ENCODE measurements around the gene ATXN7.

Gene ATXN7

GRCh38 chr3:63963496-63963895 is 99.8 kb downstream of the ATXN7 start:
- DNase-seq (ENCODE audit: low read depth in 2 of 2), result no peak

- no peak for DNase-seq (ENCODE audit: low read depth in 2 of 2)
Observed at GRCh38 chr3:63964681-63965485, 101.2 kb downstream of the ATXN7 start.

- no peak for DNase-seq (ENCODE audit: low read depth in 2 of 2)
Observed at GRCh38 chr3:63966007-63966406, 102.3 kb downstream of the ATXN7 start.

GRCh38 chr3:63966871-63967270 is 103.2 kb downstream of the ATXN7 start:
- no peak for DNase-seq (ENCODE audit: low read depth in 2 of 2)

- peak in 1 of 2 donors; percentile 4 for DNase-seq (ENCODE audit: low read depth in 2 of 2)
Observed at GRCh38 chr3:63967675-63968611, 104.3 kb downstream of the ATXN7 start.

GRCh38 chr3:63968612-63969350 is 105.1 kb downstream of the ATXN7 start:
- no peak for DNase-seq (ENCODE audit: low read depth in 2 of 2)

- DNase-seq (ENCODE audit: low read depth in 2 of 2), result no peak
Observed at GRCh38 chr3:63969876-63970275, 106.2 kb downstream of the ATXN7 start.

- DNase-seq (ENCODE audit: low read depth in 2 of 2), result no peak
Observed at GRCh38 chr3:63970631-63971475, 107.2 kb downstream of the ATXN7 start.

GRCh38 chr3:63972196-63972595 is 108.5 kb downstream of the ATXN7 start:
- no peak for DNase-seq (ENCODE audit: low read depth in 2 of 2)

GRCh38 chr3:63972987-63973386 is 109.3 kb downstream of the ATXN7 start:
- no peak for DNase-seq (ENCODE audit: low read depth in 2 of 2)

- DNase-seq (ENCODE audit: low read depth in 2 of 2), result no peak
Observed at GRCh38 chr3:63973406-63973805, 109.7 kb downstream of the ATXN7 start.

GRCh38 chr3:63974451-63974850 is 110.8 kb downstream of the ATXN7 start:
- DNase-seq (ENCODE audit: low read depth in 2 of 2), result no peak

GRCh38 chr3:63975723-63976122 is 112.1 kb downstream of the ATXN7 start:
- DNase-seq (ENCODE audit: low read depth in 2 of 2), result no peak

- DNase-seq (ENCODE audit: low read depth in 2 of 2), result no peak
Observed at GRCh38 chr3:63976161-63976871, 112.6 kb downstream of the ATXN7 start.

- no peak for DNase-seq (ENCODE audit: low read depth in 2 of 2)
Observed at GRCh38 chr3:63976872-63977200, 113.2 kb downstream of the ATXN7 start.

GRCh38 chr3:63977893-63978292 is 114.2 kb downstream of the ATXN7 start:
- no peak for DNase-seq (ENCODE audit: low read depth in 2 of 2)

- no peak for DNase-seq (ENCODE audit: low read depth in 2 of 2)
Observed at GRCh38 chr3:63979093-63979885, 115.6 kb downstream of the ATXN7 start.

- no peak for DNase-seq (ENCODE audit: low read depth in 2 of 2)
Observed at GRCh38 chr3:63980019-63980418, 116.4 kb downstream of the ATXN7 start.

GRCh38 chr3:63980830-63981498 is 117.3 kb downstream of the ATXN7 start:
- DNase-seq (ENCODE audit: low read depth in 2 of 2), result no peak

Measured in stimulated activated CD8-positive, alpha-beta memory T cell treated with anti-CD3 and anti-CD28 coated beads, Interleukin-15, amount 100 ng/mL, for 4 hours (primary cell).